Activated effector memory CD4-positive, alpha-beta T cell treated with anti-CD3 and anti-CD28 coated beads, Interleukin-2, amount 50 U/mL, for 16 hours (primary cell): ENCODE measurements around the gene TNP2.
A peak's percentile ranks its signal among the peaks of the same experiment; 100 is the strongest.
"Not testable (repeated sequence)": the region's sequence is repeated elsewhere in the genome, so short reads cannot be mapped to it uniquely, and the experiment has no call there.

Source experiments
- DNase-seq: peaks from one replicate; pipeline ENCODE4 v3.0.0-alpha.2; 2020

Gene TNP2

GRCh38 chr16:11239644-11240632 is 29.2 kb downstream of the TNP2 start:
- DNase-seq = no peak

GRCh38 chr16:11238272-11239202 is 30.6 kb downstream of the TNP2 start:
- no peak for DNase-seq

DNA sequence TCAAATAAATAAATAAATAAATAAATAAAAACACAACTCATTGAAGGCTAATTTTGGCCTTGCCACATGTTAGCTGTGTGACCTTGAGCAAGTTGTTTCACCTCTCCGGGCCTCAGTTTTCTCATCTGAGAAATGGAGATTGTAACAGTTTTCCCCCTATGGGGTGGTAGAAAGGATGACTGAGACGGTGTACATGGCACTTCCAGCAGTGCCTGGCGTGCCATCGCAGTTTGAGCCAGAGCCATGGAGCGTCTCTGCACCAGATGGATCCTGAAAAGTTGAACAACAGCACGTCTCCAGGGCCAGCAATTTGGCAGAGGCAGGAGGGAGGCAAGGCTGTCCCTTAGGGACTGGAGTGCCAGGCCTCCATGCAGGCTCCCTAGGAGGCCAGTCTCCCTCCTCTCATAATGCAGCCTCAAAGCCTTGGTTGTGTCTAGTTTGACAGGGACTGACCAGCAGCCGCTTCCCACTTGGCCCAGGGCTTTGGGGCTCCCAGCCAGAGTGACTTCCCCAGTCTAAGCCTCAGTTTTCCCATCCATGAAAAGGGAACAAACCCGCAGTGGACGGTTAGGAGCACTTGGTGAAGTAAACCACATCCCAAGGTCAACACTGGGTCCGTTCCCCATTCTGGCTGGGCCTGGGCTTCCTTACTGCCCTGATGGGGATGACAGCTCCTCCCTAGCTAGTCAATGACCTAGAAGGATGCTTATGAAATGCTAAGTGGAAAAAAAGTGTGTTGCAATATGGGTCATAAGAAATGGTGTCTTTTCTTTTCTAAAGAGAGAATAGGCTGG is 32.5 kb downstream of the TNP2 start:
- no peak for DNase-seq

DNA sequence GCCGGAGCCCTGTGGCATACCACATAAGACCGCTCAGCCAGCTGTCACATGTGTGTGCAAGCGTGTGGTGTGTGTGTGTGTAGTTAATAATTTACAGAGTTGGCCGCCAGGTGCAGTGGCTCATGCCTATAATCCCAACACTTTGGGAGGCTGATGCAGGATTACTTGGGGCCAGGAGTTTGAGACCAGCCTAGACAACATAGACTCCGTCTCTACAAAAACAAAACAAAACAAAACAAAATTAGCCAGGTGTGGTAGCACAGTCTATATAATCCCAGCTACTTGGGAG is 33.5 kb downstream of the TNP2 start:
- no peak for DNase-seq

DNA sequence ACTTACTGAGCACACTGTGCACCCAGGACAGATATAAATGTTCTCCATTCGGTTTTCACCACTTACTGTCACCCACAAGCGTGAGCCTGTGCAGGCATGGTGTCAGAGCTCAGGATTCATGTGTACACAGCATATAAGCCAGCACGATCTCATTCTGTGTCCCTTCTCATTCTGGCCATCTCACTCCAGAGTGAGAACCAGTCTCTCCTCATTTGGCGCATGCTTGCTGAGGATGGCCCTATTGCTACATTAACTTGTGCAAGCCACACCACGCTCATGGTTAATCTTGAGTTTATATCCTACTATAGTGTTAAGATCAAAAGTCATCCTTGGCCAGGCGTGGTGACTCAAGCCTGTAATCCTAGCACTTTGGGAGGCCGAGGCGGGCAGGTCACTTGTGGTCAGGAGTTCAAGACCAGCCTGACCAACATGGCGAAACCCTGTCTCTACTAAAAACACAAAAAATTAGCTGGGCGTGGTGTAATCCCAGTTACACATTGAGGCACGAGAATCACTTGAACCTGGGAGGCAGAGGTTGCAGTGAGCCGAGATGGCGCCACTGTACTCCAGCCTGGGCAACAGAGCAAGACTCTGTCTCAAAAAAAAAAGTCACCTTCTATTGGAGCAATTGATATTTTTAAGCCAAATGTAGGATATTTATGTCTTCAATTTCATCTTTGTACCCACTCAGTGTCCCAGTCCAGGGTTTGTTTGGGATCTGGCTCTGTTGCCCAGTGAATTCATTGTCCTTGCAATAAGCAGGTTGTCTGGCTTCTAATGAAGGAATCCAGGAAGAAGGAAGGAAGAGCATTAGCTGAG is 34.0 kb downstream of the TNP2 start:
- DNase-seq = no peak

- DNase-seq = peak; percentile 88
Measured at GRCh38 chr16:11233727-11234376, 35.3 kb downstream of the TNP2 start.

- peak; percentile 95 for DNase-seq
Measured at GRCh38 chr16:11232852-11233726, 36.0 kb downstream of the TNP2 start.

DNA sequence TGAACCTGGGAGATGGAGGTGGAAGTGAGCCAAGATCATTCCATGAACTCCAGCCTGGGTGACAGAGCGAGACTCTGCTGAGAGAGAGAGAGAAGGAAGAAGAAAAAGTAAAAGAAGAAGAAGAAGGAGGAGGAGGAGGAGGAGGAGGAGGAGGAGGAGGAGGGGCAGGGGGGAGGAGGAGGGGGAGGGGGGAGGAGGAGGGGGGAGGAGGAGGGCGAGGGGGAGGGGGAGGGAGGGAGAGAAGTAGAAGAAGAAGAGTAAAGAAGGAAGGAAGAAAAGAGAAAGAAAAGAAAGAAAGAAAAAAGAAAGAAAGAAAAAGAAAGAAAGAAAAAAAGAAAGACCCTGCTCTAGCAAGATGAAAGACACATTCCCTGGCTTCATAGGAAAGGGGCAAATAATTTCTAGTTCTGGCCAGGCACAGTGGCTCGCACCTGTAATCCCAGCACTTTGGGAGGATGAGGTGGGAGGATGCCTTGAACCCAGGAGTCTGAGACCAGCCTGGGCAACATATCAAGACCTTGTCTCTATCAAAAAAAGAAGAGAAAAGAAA is 36.7 kb downstream of the TNP2 start:
- no peak for DNase-seq

- DNase-seq = no peak
Measured at GRCh38 chr16:11231367-11231970, 37.7 kb downstream of the TNP2 start.

GRCh38 chr16:11229906-11230305 is 39.2 kb downstream of the TNP2 start:
- no peak for DNase-seq

GRCh38 chr16:11229432-11229831 is 39.7 kb downstream of the TNP2 start:
- no peak for DNase-seq

- no peak for DNase-seq
Measured at GRCh38 chr16:11225677-11226549, 43.2 kb downstream of the TNP2 start.

DNA sequence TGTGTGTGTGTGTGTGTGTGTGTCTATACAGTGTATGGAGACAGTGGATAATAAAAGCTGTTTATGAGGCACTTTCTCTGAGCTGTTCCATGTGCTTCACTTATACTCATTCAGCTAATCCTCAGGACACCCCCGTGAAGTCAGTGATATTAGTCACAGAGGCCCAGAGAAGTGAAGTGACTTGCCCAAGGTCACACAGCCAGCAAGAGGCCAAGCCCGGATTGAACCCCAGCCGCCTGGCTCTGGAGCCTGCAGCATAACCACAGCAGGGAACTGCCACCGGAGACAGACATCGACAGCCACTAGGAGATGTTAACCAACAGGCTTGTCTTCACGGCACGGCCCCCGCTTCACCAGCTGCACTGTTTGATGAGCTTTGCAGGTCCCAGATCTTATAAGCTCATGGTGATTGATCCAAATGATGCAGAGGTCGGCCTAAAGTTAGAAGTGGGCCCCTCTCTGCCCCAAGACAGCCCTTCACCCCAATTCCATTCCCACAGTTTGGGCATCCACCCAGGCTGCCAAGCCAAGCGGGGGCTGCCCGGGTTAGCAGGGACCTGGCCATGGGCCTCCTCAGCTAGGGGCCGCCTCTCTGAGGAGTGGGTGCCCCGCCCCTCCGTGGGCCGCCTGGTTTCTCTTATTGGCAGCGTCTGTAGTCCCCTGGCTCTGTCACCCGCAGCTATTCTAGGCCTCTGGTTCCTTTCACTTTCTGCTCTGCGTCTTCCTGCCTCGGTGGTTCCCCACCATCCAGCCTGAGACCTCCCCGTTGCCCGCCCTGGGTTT is 44.0 kb downstream of the TNP2 start:
- peak; percentile 92 for DNase-seq

DNA sequence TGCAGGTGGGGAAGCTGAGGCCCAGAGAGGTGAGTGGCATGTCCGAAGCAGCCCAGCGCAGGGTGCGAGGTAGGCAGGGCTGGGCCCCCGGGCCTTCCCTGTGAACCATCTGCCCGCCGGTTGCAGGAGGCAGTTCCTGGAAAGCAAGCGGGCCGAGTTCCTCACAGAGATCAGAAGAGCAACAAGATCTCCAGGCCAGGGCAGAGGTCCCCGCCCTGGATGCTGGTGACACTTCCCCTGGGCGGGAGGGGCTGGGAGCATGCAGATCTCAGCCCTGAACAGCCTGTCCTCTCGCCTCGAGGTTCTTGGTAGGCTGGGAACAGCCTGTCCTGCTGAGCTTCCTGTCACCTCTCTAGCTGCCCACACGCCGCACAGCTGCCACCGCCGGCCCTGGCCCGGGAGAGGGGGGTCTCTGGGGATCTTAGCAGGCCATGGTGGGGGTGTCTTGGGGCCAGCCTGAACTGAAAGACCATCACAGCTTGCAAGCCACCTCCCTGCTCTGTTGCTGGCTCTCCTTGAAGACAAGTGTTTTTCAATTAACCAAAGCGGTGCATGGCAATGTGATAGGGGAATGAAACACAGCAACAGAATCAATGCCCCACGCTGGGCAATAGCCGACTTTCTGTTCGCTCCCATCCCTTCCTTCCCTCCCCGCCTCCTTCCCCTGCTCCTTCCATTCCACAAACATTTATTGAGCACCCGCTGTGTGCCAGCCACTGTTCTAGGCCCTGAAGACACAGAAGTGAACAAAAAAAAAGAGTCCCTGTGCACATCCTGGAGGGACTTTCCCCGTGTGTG is 44.8 kb downstream of the TNP2 start:
- peak; percentile 84 for DNase-seq

- DNase-seq = not testable (repeated sequence)
Measured at GRCh38 chr16:11220507-11220906, 48.6 kb downstream of the TNP2 start.

DNA sequence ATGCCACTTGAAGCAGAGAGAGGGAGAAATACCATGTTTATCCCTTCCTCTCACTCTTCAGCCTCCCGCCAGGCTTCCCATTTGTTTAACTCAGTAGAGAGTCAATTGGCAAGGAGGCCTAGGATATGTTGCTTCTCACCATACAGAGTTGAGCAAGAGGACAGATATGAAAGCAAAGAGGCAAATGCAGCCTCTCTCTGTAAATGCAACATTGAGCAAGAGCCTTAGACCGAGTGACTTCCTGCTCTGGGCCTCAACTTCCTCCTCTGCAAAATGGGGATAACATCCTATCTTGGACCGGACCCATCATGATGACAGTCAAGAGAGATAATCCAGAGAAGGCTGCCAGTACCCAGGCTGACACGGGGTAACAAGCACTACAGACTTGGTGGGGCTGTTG is 49.9 kb downstream of the TNP2 start:
- DNase-seq = no peak

DNA sequence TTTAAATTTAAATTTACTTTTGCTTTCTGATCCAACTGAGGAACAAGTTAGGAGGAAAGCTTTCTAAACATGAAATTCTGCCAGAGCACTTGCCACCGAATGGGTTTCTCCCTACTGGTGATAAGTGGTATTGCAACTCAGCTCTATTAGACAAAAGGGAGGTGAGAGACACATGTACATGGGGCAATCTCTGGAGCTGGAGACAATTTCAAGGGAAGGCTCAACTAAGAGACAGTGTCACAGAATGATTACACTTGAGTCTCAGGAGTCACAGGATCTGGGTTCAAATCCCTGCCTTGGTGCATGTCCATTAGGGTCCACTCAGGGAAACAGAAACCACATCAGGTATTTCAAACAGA is 50.5 kb downstream of the TNP2 start:
- DNase-seq = no peak
